HAP-1 (cell line): Measurements from ENCODE around the gene ARHGEF12.

Source experiments
- DNase-seq, 2 experiments: peaks; one replicate each; pipeline ENCODE4 v3.0.0-alpha.2; 2016 to 2020; ENCODE audit warnings: low spot score in 2 of 2
- H3K27me3 ChIP-seq: fragments of 250-450 bp; sonication (Bioruptor Pico); 2 replicates; pipeline ENCODE4 v1.5.1; 2020; ENCODE audit warnings: low read depth, mild to moderate bottlenecking, moderate library complexity
- H3K36me3 ChIP-seq: fragments of 250-450 bp; sonication (Bioruptor Pico); replicated peaks from 2 replicates; pipeline ENCODE4 v1.5.1; 2020; ENCODE audit warnings: mild to moderate bottlenecking
- H3K4me1 ChIP-seq: fragments of 250-450 bp; sonication (Bioruptor Pico); 2 replicates; pipeline ENCODE4 v1.5.1; 2020; ENCODE audit warnings: mild to moderate bottlenecking
- H3K4me3 ChIP-seq: fragments of 250-450 bp; sonication (Bioruptor Pico); 2 replicates; pipeline ENCODE4 v1.5.1; 2020; ENCODE audit warnings: mild to moderate bottlenecking, moderate library complexity
- H3K9me3 ChIP-seq: fragments of 250-450 bp; sonication (Bioruptor Pico); 2 replicates; pipeline ENCODE4 v1.5.1; 2020; ENCODE audit warnings: mild to moderate bottlenecking, moderate library complexity
- in situ Hi-C: fragments of 300-500 bp; cut with MboI; formaldehyde crosslinking; loops from 3 replicates; pipeline ENCODE4 v1.14.3; 2020; ENCODE audit warnings: low sequenced_read_pairs, inconsistent platforms, mixed read lengths

Gene ARHGEF12

DNA sequence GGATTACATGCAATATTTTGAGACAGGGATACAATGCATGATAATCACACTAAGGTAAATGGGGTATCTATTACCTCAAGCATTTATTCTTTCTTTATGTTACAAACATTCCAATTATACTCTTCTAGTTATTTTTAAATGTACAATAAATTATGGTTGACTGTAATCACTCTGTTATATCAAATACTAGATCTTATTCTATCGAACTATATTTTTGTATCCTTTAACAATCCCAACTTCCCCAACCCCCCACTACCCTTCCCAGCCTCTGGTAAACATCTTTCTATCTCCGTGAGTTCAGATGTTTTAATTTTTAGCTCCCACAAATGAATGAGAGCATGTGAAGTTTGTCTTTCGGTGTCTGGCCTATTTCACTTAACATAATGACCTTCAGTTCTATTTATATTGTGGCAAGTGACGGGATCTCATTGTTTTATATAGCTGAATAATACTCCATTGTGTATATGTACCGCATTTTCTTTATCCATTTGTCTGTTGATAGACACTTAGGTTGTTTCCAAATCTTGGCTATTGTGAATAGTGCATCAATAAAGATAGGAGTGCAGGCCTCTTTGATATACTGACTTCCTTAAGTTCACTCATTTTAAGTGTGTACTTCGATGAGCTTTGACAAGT lies 40.5 kb downstream of the ARHGEF12 start:
- Histone ChIP-seq H3K36me3 (no peaks in the 10 kb centered on the region), H3K4me1 (peaks cover 8% of the 10 kb centered on the region), H3K27me3 (no peaks in the 10 kb centered on the region), H3K4me3 (no peak overlapping the region), H3K9me3 (peaks cover 2% of the 10 kb centered on the region; the same call in 1 of the 2 replicates)
- in situ Hi-C loops: no loop called here
- peak in 1 of 2 experiments; percentile 34 for DNase-seq

DNA sequence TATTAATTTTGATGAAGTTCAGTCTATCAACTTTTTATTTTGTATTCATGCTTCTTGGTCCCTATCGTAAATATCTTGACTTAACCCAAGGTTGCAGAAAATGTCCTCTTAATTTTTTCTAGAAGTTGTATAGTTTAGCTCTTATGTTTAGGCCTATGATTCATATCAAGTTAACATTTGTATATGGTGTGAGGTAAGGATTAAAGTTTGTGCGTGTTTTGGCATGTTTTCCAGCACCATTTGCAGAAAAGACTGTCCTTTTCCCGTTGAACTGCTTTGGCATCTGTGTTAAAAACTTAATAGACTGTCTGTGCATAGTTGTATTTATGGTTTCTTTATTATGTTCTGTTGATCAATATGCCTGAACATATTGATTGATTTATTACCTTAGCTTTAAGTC lies 42.3 kb downstream of the ARHGEF12 start:
- no peaks in the 10 kb centered on the region for H3K36me3 ChIP-seq
- no peak for DNase-seq
- H3K4me3 ChIP-seq: no peak overlapping the region
- no peaks in the 10 kb centered on the region for H3K27me3 ChIP-seq
- peaks cover 2% of the 10 kb centered on the region; the same call in 1 of the 2 replicates for H3K9me3 ChIP-seq
- peaks cover 8% of the 10 kb centered on the region for H3K4me1 ChIP-seq
- in situ Hi-C loops: no loop called here

DNA sequence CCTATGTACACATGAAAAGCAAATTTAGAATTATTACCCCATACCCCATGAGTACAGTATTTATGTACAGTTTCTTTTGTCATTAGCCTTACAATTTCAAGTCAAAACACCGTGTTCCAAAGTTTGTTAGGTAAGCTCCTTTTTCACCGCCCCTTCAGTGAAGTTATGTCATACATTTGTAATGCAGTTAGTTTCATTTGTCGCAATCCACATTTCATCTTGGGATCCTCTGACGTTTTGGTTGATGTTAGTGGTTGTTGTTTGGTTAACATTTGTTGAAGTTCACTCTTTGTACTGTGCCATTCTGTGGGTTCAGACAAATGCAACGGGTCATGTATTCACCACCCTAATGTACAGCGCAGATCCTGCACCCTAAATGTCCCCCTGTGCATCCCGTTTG lies 45.2 kb downstream of the ARHGEF12 start:
- in situ Hi-C loops: no loop called here
- Histone ChIP-seq H3K9me3 (peaks cover 2% of the 10 kb centered on the region; the same call in 1 of the 2 replicates), H3K4me1 (peaks cover 31% of the 10 kb centered on the region), H3K36me3 (no peaks in the 10 kb centered on the region), H3K4me3 (no peak overlapping the region), H3K27me3 (no peaks in the 10 kb centered on the region)
- no peak for DNase-seq

DNA sequence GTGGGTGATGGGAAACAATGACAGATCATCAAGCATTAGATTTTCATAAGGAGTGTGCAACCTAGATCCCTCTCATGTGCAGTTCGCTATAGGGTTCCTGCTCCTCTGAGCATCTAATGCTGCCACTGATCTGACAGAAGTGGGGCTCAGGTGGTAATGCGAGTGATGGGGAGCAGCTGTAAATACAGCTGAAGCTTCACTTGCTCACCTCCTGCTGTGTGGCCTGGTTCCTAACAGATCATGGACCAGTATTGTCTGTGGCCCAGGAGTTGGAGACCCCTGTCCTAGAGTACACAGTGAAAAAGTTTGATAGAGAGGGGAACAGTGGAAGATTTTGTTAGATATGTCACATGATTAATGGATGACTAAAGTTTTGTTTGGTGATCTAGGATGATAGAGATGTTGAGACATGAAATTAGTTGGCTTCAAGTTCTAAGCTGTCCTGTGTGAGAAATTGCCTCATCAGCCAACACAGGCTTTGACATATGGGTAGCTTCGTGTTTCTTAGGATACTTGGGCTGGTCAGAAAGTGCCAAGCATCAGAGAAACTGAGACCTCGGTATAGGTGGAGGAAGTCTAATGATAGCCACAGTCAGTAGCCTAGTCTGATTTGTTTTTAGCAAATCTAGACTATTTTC lies 47.4 kb downstream of the ARHGEF12 start:
- no peaks in the 10 kb centered on the region for H3K9me3 ChIP-seq
- no peaks in the 10 kb centered on the region for H3K27me3 ChIP-seq
- no peak overlapping the region for H3K4me3 ChIP-seq
- H3K4me1 ChIP-seq: peaks cover 42% of the 10 kb centered on the region
- no peaks in the 10 kb centered on the region for H3K36me3 ChIP-seq
- DNase-seq: no peak
- in situ Hi-C loops: no loop called here

DNA sequence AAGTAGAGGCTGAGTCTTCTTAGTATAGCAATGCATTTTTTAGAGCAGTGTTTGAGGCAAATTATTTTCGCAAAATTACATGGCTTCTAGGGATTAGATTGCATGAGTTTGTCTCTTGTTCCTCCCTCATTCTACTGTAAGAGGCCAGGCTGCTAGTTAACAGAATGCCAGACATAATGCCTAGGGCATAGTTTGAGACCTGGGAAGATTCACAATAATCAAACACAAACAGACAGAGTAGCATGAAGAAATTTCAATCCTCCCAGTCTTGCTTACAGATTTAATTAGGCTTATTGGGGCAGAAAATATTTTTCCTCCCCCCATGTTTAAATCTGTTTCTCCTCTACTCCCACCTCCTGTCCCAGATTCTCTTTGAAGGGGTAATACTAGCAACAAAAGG lies 48.3 kb downstream of the ARHGEF12 start:
- Histone ChIP-seq H3K9me3 (no peaks in the 10 kb centered on the region), H3K4me3 (no peak overlapping the region), H3K36me3 (no peaks in the 10 kb centered on the region), H3K4me1 (peaks cover 42% of the 10 kb centered on the region), H3K27me3 (no peaks in the 10 kb centered on the region)
- in situ Hi-C loops: no loop called here
- peak in 1 of 2 experiments; percentile 33 for DNase-seq

DNA sequence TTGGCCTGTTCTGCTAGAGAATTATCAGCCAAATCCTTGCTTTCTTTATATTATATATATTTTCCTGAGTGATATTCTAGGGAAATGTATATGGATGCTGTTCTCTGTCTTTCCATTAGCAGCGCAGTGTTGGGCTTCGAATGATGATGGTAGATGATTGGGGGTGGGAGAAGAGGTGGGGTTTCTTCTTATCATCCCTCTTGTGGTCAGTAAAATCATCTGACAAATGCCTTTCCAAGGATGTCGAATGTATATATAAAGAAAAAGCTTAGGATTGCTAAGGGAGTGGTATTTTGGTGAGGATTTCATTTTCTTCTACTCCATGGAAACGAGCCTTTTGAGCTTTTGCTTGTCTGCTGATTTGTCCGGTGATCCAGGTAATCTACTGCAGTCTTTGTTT lies 48.9 kb downstream of the ARHGEF12 start:
- Histone ChIP-seq H3K4me1 (peaks cover 42% of the 10 kb centered on the region), H3K36me3 (no peaks in the 10 kb centered on the region), H3K4me3 (no peak overlapping the region), H3K27me3 (no peaks in the 10 kb centered on the region), H3K9me3 (no peaks in the 10 kb centered on the region)
- no peak for DNase-seq
- in situ Hi-C loops: no loop called here

DNA sequence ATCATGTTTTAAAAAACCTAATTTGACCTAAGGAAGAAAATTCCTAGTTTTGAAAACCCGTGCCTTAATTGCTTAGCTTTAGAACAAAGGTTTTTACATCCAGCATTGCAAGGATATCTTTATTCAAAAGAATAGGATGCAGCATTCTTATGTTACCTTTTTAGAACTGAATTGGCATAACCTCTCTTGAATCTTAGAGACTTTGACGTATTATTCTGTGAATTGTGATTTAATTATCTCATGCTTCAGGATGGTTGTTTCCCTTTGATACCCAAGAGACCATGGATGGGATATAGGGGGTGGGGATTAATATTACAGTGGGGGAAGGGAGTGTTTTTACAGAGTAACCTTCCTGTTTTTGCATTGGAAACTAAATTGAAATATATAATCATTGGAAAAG lies 49.4 kb downstream of the ARHGEF12 start:
- H3K9me3 ChIP-seq: no peaks in the 10 kb centered on the region
- H3K4me3 ChIP-seq: no peak overlapping the region
- H3K4me1 ChIP-seq: peaks cover 42% of the 10 kb centered on the region
- in situ Hi-C loops: no loop called here
- no peak for DNase-seq
- no peaks in the 10 kb centered on the region for H3K36me3 ChIP-seq
- no peaks in the 10 kb centered on the region for H3K27me3 ChIP-seq

DNA sequence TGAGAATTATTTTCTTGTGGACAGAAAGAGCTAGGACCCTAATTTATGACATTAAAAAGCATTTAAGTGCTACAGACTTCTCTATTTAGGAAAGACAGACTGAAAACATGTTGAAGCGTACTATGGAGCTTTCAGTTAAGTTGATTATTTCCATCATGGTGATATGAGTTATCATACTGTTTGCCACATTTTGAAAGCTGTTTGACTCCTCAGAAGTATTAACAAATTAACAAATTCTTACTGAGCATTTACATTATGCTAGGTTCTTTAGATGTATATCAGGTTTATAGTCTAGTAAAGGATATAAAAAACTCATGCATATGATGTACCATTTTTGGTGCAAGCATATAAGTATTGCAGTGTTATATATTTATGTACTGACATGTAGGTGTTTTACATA lies 50.1 kb downstream of the ARHGEF12 start:
- no peaks in the 10 kb centered on the region for H3K36me3 ChIP-seq
- H3K4me3 ChIP-seq: no peak overlapping the region
- in situ Hi-C loops: no loop called here
- H3K27me3 ChIP-seq: no peaks in the 10 kb centered on the region
- peaks cover 42% of the 10 kb centered on the region for H3K4me1 ChIP-seq
- DNase-seq: no peak
- no peaks in the 10 kb centered on the region for H3K9me3 ChIP-seq

DNA sequence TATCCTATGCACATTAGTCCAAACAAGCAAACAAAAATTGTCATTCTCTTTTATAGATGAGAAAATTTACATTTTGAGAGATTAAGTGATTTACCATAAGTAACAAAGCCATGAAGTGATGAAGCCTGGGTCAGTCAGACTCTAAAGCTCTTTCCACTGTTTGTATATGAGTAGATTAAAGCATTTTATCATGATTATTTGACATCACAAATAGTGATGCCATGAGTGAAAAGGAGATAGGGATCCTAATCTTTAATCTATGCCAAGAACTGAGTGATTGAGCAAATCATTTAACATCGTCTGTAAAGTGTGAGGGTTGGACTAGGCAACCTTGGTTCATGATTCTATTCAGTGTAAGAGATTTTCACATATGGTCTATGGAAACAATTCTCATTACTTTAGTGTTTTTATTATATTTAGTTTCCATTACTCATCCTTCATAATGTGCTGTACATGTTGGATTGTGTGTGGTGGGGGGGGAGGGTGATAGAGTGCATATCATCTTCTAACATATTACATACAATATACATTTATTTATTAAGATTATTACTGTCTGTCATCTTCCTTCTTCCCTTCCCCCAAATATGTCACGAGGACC lies 50.7 kb downstream of the ARHGEF12 start:
- H3K36me3 ChIP-seq: no peaks in the 10 kb centered on the region
- no peaks in the 10 kb centered on the region for H3K9me3 ChIP-seq
- no peak overlapping the region for H3K4me3 ChIP-seq
- in situ Hi-C loops: no loop called here
- DNase-seq: peak in 1 of 2 experiments; percentile 57
- peaks cover 42% of the 10 kb centered on the region for H3K4me1 ChIP-seq
- no peaks in the 10 kb centered on the region for H3K27me3 ChIP-seq

DNA sequence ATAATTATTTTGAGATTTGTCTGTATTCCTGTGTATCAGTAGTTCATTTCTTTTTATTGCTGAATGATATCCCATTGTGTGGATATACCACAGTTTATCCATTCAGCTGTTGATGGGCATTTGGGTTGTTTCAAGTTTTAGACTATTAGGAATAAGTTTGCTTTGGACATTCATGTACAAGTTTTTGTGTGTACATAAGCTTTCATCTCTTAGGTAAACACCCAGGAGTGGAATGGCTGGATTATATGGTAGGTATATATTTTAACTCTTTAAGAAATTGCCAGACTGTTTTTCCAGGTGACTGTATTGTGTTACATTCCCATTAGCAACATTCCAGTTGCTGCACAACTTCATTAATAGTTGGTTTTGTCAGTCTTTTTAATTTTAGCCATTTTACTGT lies 52.0 kb downstream of the ARHGEF12 start:
- H3K27me3 ChIP-seq: no peaks in the 10 kb centered on the region
- H3K4me1 ChIP-seq: peaks cover 42% of the 10 kb centered on the region
- no peaks in the 10 kb centered on the region for H3K36me3 ChIP-seq
- in situ Hi-C loops: no loop called here
- H3K9me3 ChIP-seq: no peaks in the 10 kb centered on the region
- DNase-seq: no peak
- H3K4me3 ChIP-seq: no peak overlapping the region

DNA sequence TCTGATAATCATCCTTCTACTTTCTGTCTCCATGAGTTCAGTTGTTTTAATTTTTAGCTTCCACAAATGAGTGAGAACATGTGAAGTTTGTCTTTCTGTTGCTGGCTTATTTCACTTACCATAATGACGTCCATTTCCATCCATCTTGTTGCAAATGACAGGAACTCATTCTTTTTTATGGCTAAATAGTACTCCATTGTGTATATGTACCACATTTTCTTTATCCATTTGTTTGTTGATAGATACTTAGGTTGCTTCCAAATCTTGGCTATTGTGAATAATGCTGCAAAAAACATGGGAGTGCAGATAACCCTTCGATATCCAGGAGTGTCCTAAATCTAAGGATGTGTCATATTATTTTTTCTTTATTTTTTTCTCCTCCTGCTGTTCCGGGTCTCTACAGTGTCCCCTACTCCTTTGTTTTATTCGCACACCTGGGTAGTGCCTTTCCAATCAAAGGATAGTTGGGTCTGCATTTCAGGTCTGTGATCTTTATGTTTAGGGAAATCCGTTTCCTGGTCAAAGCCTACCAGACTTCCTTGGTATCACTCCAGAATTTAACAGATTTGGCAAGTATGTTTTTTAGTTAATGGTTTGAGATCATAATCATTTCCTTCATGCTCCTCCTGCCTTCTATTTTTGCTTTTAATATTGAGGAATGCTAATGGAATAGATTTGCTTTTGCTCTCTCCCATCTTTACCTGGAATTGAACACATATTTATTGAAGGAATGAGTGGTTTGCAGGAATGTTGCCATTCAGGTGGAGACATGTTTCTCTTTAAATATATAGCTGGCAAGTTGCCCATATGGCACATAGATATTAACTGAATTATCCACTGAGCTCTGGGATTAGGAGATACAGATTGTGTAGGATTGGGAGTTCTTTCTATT lies 53.7 kb downstream of the ARHGEF12 start:
- Histone ChIP-seq H3K4me3 (no peak overlapping the region), H3K4me1 (peaks cover 33% of the 10 kb centered on the region), H3K27me3 (no peaks in the 10 kb centered on the region), H3K36me3 (no peaks in the 10 kb centered on the region), H3K9me3 (no peaks in the 10 kb centered on the region)
- in situ Hi-C loops: no loop called here
- no peak for DNase-seq

DNA sequence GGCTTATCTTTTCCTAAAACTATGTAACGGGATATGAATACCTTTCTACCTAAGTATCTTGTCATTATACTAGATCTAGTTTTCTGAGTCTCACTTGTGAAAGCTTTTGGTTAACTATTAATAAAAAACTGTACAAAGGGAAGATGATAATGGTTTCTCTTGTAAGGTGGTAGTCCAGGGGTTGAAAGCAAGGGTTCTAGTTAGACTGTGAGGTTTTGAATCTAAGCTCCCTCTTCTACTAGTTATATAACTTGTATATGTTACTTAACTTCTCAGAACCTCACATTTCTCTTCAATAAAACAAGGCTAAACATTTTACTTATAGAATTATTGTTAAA lies 54.3 kb downstream of the ARHGEF12 start:
- DNase-seq: no peak
- Histone ChIP-seq H3K27me3 (no peaks in the 10 kb centered on the region), H3K36me3 (no peaks in the 10 kb centered on the region), H3K4me1 (peaks cover 27% of the 10 kb centered on the region), H3K9me3 (no peaks in the 10 kb centered on the region), H3K4me3 (no peak overlapping the region)
- in situ Hi-C loops: no loop called here

DNA sequence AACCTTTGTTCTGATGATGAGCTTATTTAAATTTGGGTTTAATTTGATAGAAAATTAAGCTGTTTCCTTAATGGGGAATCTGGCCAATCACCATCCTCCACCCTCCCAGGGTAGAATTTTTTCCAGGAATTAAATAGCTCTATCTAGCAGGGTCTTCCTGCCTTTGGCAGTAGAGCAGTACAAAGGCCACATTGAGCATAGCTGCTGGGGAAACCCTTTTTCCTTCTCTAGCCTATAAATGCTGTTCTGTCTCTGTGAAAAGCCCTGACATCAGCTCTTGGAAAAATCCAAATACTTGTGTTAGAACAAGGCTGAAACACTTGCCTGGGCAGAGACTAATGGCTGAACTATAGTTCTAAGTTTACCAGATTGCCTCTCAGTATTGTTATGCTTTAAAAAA lies 55.1 kb downstream of the ARHGEF12 start:
- H3K27me3 ChIP-seq: no peaks in the 10 kb centered on the region
- no peak for DNase-seq
- H3K36me3 ChIP-seq: no peaks in the 10 kb centered on the region
- in situ Hi-C loops: no loop called here
- H3K4me1 ChIP-seq: peaks cover 20% of the 10 kb centered on the region
- H3K4me3 ChIP-seq: no peak overlapping the region
- no peaks in the 10 kb centered on the region for H3K9me3 ChIP-seq

DNA sequence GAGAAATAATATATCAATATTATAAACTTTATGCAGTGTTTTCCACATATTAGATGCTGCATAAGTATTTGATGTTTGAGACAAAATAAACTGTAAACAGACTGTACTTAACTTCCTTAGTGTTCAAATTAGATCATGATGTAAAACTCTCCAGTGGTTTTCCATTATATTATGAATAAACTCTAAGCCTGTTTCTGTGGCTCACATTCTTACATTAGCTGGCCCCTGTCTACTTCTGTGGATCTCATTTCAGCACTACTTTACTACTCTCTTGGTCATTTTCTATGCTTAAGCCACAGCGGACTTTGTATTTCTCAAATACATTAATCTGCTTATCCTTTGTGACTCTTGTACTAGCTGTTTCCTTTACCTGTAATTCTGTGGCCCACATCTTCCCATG lies 55.6 kb downstream of the ARHGEF12 start:
- Histone ChIP-seq H3K9me3 (no peaks in the 10 kb centered on the region), H3K36me3 (no peaks in the 10 kb centered on the region), H3K4me1 (peaks cover 15% of the 10 kb centered on the region), H3K27me3 (no peaks in the 10 kb centered on the region), H3K4me3 (no peak overlapping the region)
- DNase-seq: no peak
- in situ Hi-C loops: no loop called here
